Mammary epithelial cell (primary cell): ENCODE results near the gene TNS1.

Experiments used
- CTCF ChIP-seq, 2 donors: IDR thresholded peaks in 1 of 2; conservative IDR thresholded peaks in 1 of 2; 2 replicates each; pipeline ENCODE4 v1.5.1; 2011 to 2012; ENCODE audit warnings: inconsistent platforms in 2 of 2, low read length in 2 of 2, mild to moderate bottlenecking in 2 of 2, control low read depth in 1 of 2, low read depth in 1 of 2; ENCODE audit not compliant: insufficient read depth in 1 of 2; ENCODE audit errors: extremely low read depth in 1 of 2
- EZH2 ChIP-seq: IDR thresholded peaks from 2 replicates; pipeline ENCODE4 v1.6.1; 2012; ENCODE audit warnings: low read length, inconsistent platforms, borderline replicate concordance

GRCh38 chr2:217997510-217997909, 5.3 kb downstream of the TNS1 start:
- TF ChIP-seq EZH2 = no peak
- TF ChIP-seq CTCF (conservative IDR thresholded peaks at IDR 0.05 in 1 of 2, IDR thresholded peaks at IDR 0.05 in 1 of 2; ENCODE audit: extremely low read depth in 1 of 2, insufficient read depth in 1 of 2, low read depth in 1 of 2, low read length in 2 of 2) = no peak
